ENCODE measurements around the gene SZT2.

Gene SZT2

GRCh38 chr1:43421976-43422750 is 32.5 kb downstream of the SZT2 start:
- H3K36me3 ChIP-seq (ENCODE audit: control insufficient read depth, insufficient read depth, low read length), result peaks cover 34% of the 10 kb centered on the region
- no peaks in the 10 kb centered on the region for H3K9me3 ChIP-seq (ENCODE audit: control insufficient read depth, low read length)
- H3K4me1 ChIP-seq (ENCODE audit: control insufficient read depth, insufficient read depth, low read length), result no peaks in the 10 kb centered on the region
- no peaks in the 10 kb centered on the region for H3K27me3 ChIP-seq (ENCODE audit: control insufficient read depth, insufficient read depth, low read length, poor library complexity, severe bottlenecking)
- 63 to 72% methylated on average over 10 to 11 of the region's 12 CpGs for WGBS, 2 experiments
- H3K4me3 ChIP-seq (ENCODE audit: insufficient read depth, low read depth, low read length), result no peak overlapping the region
- no peak overlapping the region for H3K27ac ChIP-seq (ENCODE audit: insufficient read depth, low read depth, low read length, poor library complexity, severe bottlenecking)

- no peak overlapping the region for H3K4me3 ChIP-seq (ENCODE audit: insufficient read depth, low read depth, low read length)
- no peaks in the 10 kb centered on the region for H3K27me3 ChIP-seq (ENCODE audit: control insufficient read depth, insufficient read depth, low read length, poor library complexity, severe bottlenecking)
- peaks cover 44% of the 10 kb centered on the region for H3K36me3 ChIP-seq (ENCODE audit: control insufficient read depth, insufficient read depth, low read length)
- 95% methylated on average over 16 of the region's 16 CpGs for WGBS, 2 experiments
- no peaks in the 10 kb centered on the region for H3K9me3 ChIP-seq (ENCODE audit: control insufficient read depth, low read length)
- H3K4me1 ChIP-seq (ENCODE audit: control insufficient read depth, insufficient read depth, low read length), result no peaks in the 10 kb centered on the region
- H3K27ac ChIP-seq (ENCODE audit: insufficient read depth, low read depth, low read length, poor library complexity, severe bottlenecking), result no peak overlapping the region
Measured at GRCh38 chr1:43422995-43423671, 33.4 kb downstream of the SZT2 start.

DNA sequence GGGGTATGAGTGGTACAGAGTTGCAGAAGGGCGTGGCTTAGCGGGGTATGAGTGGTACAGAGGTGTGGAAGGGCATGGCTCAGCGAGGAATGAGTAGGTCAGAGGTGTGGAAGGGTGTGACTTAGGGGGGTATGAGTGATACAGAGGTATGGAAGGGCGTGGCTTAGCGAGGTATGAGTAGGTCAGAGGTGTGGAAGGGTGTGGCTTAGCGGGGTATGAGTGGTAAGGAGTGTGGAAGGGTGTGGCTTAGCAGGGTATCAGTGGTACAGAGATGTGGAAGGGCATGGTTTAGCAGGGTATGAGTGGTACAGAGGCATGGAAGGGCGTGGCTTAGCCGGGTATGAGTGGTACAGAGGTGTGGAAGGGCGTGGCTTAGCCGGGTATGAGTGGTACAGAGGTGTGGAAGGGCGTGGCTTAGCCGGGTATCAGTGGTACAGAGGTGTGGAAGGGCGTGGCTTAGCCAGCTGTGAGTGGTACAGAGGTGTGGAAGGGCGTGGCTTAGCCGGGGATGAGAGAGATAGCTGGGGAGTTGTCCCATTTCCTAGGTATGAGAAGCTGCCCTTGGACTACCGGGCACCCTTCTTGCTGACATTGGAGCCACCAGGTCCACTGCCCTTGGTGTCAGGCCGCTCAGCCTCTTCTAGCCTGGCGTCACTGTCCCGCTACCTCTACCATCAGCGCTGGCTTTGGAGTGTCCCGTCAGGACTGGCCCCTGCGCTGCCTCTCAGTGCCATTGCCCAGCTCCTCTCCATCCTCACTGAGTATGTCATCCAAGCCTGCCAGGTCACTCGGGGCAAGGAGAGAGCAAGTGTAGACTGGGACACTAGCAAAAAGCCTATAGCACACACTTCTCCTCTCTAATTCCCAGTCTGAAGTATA is 34.2 kb downstream of the SZT2 start:
- H3K4me1 ChIP-seq (ENCODE audit: control insufficient read depth, insufficient read depth, low read length), result no peaks in the 10 kb centered on the region
- H3K9me3 ChIP-seq (ENCODE audit: control insufficient read depth, low read length), result no peaks in the 10 kb centered on the region
- 94 to 96% methylated on average over 23 of the region's 23 CpGs for WGBS, 2 experiments
- no peaks in the 10 kb centered on the region for H3K27me3 ChIP-seq (ENCODE audit: control insufficient read depth, insufficient read depth, low read length, poor library complexity, severe bottlenecking)
- peaks cover 45% of the 10 kb centered on the region for H3K36me3 ChIP-seq (ENCODE audit: control insufficient read depth, insufficient read depth, low read length)
- no peak overlapping the region for H3K27ac ChIP-seq (ENCODE audit: insufficient read depth, low read depth, low read length, poor library complexity, severe bottlenecking)
- no peak overlapping the region for H3K4me3 ChIP-seq (ENCODE audit: insufficient read depth, low read depth, low read length)

GRCh38 chr1:43425045-43425444 is 35.3 kb downstream of the SZT2 start:
- Histone ChIP-seq H3K9me3 (ENCODE audit: control insufficient read depth, low read length) (no peaks in the 10 kb centered on the region), H3K4me1 (ENCODE audit: control insufficient read depth, insufficient read depth, low read length) (no peaks in the 10 kb centered on the region), H3K4me3 (ENCODE audit: insufficient read depth, low read depth, low read length) (no peak overlapping the region), H3K27me3 (ENCODE audit: control insufficient read depth, insufficient read depth, low read length, poor library complexity, severe bottlenecking) (no peaks in the 10 kb centered on the region), H3K36me3 (ENCODE audit: control insufficient read depth, insufficient read depth, low read length) (peaks cover 38% of the 10 kb centered on the region), H3K27ac (ENCODE audit: insufficient read depth, low read depth, low read length, poor library complexity, severe bottlenecking) (no peak overlapping the region)
- 88 to 97% methylated on average over 4 of the region's 4 CpGs for WGBS, 2 experiments

DNA sequence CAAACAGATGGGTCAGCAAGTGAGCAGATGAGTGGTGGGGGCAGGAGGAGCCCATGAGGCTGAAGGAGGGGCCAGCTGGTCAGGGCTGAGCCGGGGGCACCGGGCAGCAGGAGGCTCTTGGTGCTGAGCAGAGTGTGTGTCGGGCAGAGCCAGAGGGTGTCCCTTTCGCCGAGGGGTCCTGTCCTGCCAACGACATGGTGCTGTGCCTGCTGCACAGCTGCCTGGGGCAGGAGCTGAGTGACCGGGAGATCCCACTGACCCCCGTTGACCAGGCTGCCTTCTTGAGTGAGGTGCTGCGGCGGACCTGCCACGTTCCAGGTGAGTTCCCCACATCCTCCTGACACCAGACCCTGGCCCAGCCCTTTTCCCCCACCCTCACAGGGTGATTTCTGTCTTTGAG is 36.5 kb downstream of the SZT2 start:
- 92 to 93% methylated on average over 11 of the region's 11 CpGs for WGBS, 2 experiments
- peaks cover 27% of the 10 kb centered on the region for H3K36me3 ChIP-seq (ENCODE audit: control insufficient read depth, insufficient read depth, low read length)
- no peaks in the 10 kb centered on the region for H3K27me3 ChIP-seq (ENCODE audit: control insufficient read depth, insufficient read depth, low read length, poor library complexity, severe bottlenecking)
- H3K9me3 ChIP-seq (ENCODE audit: control insufficient read depth, low read length), result no peaks in the 10 kb centered on the region
- no peak overlapping the region for H3K27ac ChIP-seq (ENCODE audit: insufficient read depth, low read depth, low read length, poor library complexity, severe bottlenecking)
- no peak overlapping the region for H3K4me3 ChIP-seq (ENCODE audit: insufficient read depth, low read depth, low read length)
- no peaks in the 10 kb centered on the region for H3K4me1 ChIP-seq (ENCODE audit: control insufficient read depth, insufficient read depth, low read length)

DNA sequence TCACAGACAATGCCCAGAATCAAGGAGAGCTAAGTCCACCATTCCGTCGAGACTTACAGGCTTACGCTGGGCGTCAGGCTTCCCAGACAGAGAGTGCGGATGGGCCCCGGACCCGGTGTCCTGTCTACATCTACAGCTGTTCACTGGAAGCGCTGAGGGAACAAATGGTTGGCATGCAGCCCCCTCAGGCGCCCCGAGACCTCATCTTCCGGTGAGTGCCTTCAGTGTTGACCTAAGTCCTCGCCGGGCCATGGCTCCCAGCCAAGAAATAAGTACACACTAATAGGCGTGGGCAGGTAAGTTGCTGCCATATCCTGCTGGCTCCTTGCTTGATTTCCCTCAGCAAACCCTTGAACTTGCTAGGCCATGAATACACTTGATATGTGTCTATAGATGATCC is 37.8 kb downstream of the SZT2 start:
- Histone ChIP-seq H3K27ac (ENCODE audit: insufficient read depth, low read depth, low read length, poor library complexity, severe bottlenecking) (no peak overlapping the region), H3K4me1 (ENCODE audit: control insufficient read depth, insufficient read depth, low read length) (no peaks in the 10 kb centered on the region), H3K36me3 (ENCODE audit: control insufficient read depth, insufficient read depth, low read length) (peaks cover 32% of the 10 kb centered on the region), H3K9me3 (ENCODE audit: control insufficient read depth, low read length) (no peaks in the 10 kb centered on the region), H3K4me3 (ENCODE audit: insufficient read depth, low read depth, low read length) (no peak overlapping the region), H3K27me3 (ENCODE audit: control insufficient read depth, insufficient read depth, low read length, poor library complexity, severe bottlenecking) (no peaks in the 10 kb centered on the region)
- 96 to 97% methylated on average over 14 of the region's 14 CpGs for WGBS, 2 experiments

DNA sequence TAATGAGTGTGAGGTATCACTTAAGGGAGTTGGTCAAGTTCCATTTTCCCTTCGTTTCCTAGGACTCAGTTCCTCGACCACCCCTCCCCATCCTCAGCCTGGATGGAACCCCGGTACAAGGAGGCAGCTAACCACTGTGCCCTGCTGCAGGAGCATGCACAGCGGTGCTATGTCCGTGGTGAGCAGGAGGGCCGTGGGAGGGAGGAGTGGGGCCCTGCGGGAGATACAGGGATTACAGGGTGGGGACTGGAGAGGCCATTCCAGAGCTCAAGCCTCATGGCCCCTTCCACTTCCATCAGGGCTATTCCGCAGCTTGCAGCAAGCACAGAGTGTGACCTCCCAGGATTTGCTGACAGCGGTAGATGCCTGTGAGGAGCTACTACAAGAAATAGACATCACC is 38.2 kb downstream of the SZT2 start:
- WGBS, 2 experiments, result 94 to 98% methylated on average over 9 of the region's 9 CpGs
- Histone ChIP-seq H3K36me3 (ENCODE audit: control insufficient read depth, insufficient read depth, low read length) (peaks cover 36% of the 10 kb centered on the region), H3K4me3 (ENCODE audit: insufficient read depth, low read depth, low read length) (no peak overlapping the region), H3K4me1 (ENCODE audit: control insufficient read depth, insufficient read depth, low read length) (no peaks in the 10 kb centered on the region), H3K27ac (ENCODE audit: insufficient read depth, low read depth, low read length, poor library complexity, severe bottlenecking) (no peak overlapping the region), H3K27me3 (ENCODE audit: control insufficient read depth, insufficient read depth, low read length, poor library complexity, severe bottlenecking) (no peaks in the 10 kb centered on the region), H3K9me3 (ENCODE audit: control insufficient read depth, low read length) (no peaks in the 10 kb centered on the region)

DNA sequence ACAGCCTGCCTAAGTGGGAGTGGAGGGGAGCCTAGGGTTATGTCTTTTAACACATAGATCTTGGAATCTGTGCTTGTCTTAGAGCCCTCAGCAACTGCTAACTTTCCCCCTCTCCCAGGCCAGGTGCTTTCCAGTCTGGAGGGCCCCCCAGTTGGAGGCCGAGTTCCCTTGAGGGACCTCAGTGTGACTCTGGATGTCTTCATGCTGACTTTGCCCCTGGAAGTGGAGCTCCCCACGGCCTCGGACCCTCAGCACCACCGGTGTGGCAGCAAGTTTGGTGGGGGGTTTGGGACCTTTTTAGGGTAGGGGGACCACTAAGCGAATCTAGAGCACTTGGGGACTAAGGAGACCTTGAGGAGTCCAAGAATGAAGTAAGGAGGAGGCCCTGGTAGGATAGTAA is 41.1 kb downstream of the SZT2 start:
- H3K36me3 ChIP-seq (ENCODE audit: control insufficient read depth, insufficient read depth, low read length), result peaks cover 43% of the 10 kb centered on the region
- H3K27ac ChIP-seq (ENCODE audit: insufficient read depth, low read depth, low read length, poor library complexity, severe bottlenecking), result no peak overlapping the region
- H3K4me1 ChIP-seq (ENCODE audit: control insufficient read depth, insufficient read depth, low read length), result peaks cover 7% of the 10 kb centered on the region
- no peak overlapping the region for H3K4me3 ChIP-seq (ENCODE audit: insufficient read depth, low read depth, low read length)
- H3K9me3 ChIP-seq (ENCODE audit: control insufficient read depth, low read length), result no peaks in the 10 kb centered on the region
- 94 to 96% methylated on average over 5 of the region's 5 CpGs for WGBS, 2 experiments
- no peaks in the 10 kb centered on the region for H3K27me3 ChIP-seq (ENCODE audit: control insufficient read depth, insufficient read depth, low read length, poor library complexity, severe bottlenecking)

DNA sequence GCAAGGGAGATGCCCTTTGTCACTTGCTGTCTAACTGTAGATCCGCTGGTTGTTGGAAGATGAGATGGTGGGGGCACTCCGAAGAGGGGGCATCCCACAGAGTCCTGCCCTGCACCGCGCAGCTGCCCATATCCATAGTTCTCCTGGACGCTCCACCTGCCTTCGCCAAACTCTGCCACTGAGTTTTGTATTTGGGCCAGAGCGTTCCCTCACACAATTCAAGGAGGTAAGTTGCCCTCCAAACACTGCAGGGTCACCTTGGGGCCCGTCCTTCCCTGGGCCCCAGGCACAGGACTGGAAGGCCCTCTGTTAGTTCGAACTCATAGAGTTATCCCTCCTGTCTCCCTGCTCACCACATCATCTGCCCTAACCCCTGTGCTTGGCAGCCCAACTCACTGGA is 42.0 kb downstream of the SZT2 start:
- peaks cover 39% of the 10 kb centered on the region for H3K36me3 ChIP-seq (ENCODE audit: control insufficient read depth, insufficient read depth, low read length)

More for the DNA sequence above, 42.0 kb downstream of the SZT2 start:
- H3K4me3 ChIP-seq (ENCODE audit: insufficient read depth, low read depth, low read length), result no peak overlapping the region
- no peak overlapping the region for H3K27ac ChIP-seq (ENCODE audit: insufficient read depth, low read depth, low read length, poor library complexity, severe bottlenecking)
- H3K27me3 ChIP-seq (ENCODE audit: control insufficient read depth, insufficient read depth, low read length, poor library complexity, severe bottlenecking), result no peaks in the 10 kb centered on the region
- no peaks in the 10 kb centered on the region for H3K9me3 ChIP-seq (ENCODE audit: control insufficient read depth, low read length)
- H3K4me1 ChIP-seq (ENCODE audit: control insufficient read depth, insufficient read depth, low read length), result peaks cover 16% of the 10 kb centered on the region
- 93 to 94% methylated on average over 9 of the region's 9 CpGs for WGBS, 2 experiments
